ELF-1 (cell line): ENCODE results near the gene DUSP1.
"Not testable (repeated sequence)": the region's sequence is repeated elsewhere in the genome, so short reads cannot be mapped to it uniquely, and the experiment has no call there.

ENCODE experiments used
- DNase-seq: peaks from one replicate; pipeline ENCODE4 v3.0.0-alpha.2; 2016; ENCODE audit warnings: low read depth, low spot score

DUSP1 gene

DNA sequence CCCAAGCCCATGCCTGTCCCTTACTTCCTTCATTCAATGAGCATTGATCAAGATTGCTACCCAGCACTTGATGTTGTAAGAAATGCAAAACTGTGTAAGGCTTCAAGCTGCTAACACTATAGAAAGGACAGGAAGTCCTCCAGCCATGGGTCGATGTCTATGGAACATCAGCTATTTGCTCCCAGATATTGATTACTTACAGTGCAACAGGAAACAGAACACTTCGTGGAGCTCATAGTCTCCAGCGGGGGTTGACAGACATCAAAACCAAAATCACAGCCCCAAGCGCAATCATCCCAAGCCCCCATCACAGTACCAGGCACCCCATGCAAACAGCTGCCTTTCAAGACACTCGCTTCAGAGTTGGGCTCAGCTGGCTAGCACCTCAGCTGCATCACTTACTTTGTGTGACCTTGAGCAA, 26.8 kb upstream of the DUSP1 start:
- DNase-seq: no peak

DNA sequence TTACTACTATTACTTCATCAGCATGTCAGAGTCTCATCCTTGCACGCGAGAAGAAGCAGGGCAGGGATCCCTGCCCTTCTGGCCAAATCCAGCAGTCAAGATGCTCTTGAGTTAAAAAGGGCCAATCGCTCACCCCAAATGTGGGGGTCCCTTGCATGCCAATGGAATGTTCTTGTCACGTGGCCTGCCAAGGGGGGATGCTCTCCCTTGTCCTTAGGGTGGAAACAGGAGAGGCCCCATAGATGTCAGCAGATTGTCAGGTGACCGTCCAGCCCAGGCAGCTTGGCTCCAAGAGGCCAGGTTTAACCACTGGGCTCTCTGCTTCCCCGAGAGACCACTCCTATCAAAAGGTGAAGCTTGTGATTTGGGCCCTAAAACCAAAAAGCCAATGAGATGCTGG, 25.3 kb upstream of the DUSP1 start:
- DNase-seq: no peak

DNA sequence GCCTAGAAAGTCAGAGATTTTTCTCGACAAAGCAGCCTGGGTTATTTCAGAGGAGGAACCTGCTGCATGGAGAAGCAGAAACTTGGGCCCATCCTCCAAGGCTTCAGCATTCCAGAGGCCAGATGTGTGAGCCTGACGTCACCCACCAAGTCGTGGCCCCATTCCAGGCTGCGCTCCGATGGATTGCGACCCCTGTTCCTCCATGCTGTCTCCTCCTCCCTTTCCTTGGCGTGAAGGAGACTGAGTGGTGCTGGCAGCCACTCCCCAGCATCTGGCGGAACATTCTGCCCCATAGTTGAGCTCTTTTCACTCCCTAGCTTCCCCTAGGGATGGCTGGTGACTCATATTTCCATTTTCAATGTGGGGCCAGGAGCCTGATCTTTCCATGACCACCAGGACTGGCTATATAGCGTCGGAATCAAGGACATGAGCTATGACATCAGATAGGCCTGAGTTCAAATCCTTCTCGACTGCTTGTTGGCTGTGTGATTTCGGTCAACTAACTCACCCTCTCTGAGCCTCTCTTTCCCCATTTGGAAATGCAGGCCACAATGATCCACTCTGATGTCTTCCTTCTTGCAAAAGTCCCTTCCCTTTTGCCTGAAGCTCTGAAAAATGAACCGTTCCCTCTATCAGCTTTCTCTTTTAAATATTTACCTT, 24.5 kb upstream of the DUSP1 start:
- peak; percentile 61 for DNase-seq

DNA sequence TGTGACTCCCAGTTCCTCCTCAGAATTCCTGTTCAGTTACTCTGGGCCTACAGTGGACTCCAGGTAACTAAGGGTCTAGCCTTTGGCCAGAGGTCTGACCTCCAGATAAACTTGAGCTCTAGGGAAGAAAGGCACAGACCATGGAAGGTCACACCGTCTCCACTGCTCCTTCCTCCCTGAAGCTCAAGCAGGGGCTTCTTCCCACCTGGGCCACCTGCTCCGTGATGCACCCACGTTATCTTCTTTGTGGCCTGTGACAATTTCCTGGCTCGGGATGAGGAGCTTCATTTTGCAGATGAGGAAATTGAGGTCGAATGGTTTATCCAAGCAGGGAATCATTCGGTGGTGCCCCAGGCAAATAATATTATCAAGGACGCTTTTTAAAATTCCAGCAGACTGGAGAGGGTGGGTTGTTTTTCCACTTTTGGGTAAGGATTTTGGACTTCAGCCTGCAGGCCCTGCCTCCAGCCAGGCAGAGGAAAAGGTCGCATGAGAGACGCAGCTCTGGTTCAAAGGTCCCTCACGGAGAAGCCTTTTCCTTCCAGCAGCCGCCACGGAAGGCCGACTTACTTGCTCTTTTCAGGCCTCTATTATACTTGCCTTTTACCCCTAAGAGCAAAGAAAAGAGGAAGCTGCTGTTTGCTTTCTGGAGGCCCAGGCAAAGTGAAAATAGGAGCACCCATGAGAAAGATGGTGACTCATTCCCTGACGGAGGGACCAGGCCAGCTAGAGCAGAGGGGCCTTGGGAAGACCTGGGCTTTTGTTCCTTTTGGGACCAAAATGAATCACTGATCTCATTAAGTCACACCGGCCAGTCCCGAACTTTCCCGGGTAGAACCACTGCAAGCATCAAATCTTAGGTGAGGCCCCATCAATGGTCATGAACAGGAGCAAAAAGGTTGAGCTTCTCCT, 22.8 kb upstream of the DUSP1 start:
- no peak for DNase-seq

DNA sequence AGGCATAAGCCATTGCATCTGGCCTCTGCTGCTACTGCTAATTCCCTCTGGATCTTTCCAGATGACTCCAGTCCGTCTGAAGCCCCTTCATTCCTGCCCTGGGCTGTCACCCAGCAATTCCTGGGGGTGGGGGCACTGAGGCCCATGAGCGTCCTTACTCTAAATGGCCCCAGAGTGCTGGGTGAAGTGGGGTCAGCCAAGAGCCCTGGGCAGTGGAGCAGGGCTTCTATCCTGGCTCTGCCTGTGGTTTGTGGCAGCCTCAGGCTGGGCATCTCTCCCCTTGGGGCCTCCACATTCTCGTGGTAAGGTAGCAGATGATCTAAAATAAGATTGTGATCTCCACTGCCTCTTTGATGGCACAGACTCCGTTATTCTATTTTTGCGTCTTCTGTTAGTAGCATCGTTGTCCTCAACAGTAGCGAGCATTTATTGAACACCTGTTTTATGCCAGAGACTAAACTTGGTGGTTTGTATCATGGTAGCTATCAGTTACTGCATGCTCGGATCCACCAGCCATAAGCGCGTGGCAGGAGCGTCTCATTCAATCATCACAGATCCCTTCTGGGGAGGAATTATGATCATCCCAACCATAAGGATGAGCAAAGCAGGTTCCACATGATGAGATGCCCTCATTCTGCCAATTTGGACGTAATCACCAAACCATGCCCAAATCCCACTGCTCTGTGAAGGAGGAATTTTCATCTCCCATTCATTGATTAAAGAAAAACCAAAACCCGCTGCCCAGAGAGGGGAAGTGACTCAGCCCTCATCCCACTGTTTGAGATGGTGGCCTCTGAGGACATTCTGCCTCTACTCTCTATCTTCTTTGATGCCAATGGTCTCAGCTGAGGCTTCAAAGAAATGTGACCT, 21.9 kb upstream of the DUSP1 start:
- peak; percentile 30 for DNase-seq

DNA sequence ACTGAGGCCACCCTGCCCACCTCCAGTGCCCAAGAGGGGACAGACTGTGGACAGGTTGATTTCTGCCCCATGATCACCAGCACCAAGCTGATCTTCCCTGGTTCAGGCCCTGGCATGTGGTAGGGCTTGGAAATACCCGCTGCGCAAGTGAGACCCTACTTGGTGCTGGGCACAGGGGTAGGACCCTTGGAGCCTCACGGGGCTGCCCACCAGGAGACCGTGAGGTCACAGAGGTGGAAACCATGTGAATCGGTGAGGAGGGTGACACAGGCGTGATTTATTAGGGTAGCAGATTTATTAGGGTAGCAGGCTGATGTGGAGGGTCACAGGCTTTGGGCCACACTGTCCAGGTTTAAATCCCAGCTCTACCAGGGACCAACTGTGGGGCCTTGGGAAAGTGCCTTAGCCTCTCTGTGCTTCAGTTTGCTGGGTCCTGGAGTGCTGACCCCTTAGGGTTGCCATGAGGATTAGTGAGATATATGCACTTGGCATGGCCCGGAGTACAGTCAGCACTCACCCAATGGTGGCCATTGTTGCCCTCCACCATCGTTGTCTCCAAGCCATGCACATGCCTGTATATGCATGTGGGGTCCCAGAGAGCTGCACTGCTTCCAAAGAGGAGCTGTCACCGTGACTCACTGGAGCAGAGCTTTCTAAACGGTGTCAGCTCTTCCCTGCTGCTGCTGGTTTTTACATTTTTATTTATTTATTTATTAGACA, 20.9 kb upstream of the DUSP1 start:
- no peak for DNase-seq

DNA sequence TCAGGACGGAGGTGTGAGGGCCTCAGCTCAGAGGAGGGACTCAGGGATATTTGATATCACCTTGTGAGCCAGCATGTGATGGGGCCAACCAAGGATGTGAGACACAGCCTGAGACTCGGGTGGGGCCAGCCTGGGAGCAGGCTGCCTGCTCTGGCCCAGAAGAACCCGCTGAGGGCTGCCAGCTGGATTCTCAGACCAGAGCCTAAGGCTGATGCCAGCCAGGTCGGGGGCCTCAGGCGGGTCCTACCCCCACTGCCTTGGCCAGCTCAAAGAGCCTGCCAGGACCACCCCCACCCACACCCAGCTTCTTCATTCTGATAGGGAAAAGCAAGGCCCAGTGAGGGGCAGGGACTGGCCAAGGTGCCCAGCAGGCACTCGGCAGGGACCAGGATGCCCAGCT, 20.3 kb upstream of the DUSP1 start:
- no peak for DNase-seq

DNA sequence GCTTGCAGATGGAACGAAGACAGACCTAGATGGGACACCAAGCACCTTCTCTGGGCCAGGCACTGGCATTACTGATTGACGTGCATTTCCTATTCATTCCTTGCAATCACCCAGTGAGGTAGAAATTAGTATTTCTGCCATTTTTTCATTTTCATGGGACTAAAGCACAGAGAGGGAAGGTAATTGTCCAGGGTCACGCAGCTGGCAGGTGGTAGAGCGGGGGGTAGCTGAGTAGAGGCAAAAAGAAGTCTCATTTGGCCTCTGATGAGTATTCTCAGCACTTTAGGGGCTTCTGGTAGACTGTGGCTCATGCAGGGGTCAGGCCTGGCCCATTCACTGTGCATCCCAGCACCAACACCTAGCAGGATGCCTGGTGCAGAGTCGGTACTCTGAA, 19.5 kb upstream of the DUSP1 start:
- no peak for DNase-seq

DNA sequence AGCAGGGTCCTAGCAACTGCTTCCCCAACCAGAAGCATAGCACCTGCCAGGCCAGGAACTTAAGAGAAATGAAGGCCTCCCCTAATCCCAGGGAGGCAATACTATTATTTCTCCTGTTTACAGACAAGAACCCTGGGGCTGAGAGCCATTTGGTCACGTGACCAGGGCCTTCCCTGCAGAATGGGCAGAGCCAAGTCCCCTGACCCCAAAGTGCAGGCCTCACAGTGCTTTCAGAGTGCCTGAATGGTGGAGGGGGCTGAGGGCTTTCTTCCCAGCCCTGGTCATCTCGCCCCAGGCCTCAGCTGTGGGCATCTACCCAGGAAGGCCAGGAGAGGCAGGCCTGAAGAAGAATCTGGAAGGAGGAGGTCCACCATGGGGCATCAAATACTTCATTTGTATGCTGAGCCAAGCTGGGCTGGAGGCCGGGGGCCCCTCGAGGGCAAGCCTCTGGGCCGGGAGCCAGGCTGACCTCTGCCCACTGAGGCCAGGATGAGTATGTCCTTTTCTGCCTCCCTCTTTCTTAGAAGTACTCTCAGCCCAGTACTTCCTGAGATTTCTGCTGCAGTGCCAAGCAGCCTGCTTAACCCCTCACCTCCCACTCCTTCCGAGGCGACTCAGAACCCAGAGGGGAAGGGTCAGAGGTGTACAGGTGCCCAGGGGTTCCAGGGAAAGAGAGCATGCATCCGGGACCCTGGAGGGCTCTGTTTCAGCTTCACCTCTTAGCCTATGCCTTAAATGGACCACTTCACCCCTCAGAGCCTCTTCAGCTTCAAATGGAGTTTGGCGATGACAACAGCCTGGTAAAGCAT, 18.9 kb upstream of the DUSP1 start:
- DNase-seq: peak; percentile 50

DNA sequence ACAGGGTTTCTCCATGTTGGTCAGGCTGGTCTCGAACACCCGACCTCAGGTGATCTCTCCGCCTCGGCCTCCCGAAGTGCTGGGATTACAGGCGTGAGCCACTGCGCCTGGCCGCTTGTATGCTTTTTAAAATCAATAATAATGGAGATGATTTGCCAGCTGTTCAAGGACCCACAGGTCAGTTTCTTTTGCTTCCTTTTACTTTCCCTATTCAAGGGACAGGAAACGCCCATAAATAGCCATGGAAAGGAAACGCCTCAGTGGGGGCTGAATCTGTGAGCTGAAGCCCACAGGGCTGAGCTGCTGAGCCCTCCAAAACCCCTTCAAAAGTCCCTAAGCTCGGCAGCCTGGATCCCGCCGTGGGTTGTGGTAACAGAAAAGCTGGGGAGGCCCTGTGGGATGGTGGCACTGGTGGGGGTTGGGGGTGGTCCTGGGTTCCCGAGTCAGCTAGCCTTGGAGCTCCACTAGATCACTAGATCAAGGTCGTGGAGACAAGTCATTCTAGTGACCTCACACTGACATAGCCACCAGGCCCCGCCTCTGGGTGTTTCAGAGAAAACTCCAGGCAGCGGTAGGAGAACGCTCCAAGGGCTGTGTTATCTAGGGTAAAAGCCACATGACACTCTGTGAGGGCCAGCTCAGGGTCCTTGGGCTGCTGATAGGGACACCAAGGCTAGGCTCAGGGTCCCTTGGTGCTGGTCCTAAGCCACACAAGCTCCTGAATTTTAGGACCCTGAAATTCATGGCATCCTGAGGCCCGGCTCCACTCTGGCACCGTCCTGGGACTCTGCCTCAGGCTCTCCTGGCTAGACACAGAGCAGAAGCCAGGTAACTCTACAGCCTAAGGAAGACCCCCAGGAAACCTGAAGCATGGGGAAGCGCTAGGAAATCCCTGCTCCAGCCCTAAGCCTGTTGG, 18.0 kb upstream of the DUSP1 start:
- DNase-seq: peak; percentile 49

DNA sequence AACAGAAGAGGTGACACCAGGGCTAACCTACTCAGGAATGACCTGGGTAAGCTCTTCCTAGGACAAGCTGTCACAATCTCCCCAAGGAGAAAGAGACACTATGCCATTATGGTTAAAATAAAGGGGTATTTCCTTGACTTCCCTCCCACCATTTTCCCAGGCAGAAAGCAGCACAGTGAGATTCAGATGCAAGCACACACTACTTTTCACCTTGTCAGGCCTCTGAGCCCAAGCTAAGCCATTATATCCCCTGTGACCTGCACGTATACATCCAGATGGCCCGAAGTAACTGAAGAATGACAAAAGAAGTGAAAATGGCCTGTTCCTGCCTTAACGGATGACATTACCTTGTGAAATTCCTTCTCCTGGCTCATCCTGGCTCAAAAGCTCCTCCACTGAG, 16.5 kb upstream of the DUSP1 start:
- not testable (repeated sequence) for DNase-seq

DNA sequence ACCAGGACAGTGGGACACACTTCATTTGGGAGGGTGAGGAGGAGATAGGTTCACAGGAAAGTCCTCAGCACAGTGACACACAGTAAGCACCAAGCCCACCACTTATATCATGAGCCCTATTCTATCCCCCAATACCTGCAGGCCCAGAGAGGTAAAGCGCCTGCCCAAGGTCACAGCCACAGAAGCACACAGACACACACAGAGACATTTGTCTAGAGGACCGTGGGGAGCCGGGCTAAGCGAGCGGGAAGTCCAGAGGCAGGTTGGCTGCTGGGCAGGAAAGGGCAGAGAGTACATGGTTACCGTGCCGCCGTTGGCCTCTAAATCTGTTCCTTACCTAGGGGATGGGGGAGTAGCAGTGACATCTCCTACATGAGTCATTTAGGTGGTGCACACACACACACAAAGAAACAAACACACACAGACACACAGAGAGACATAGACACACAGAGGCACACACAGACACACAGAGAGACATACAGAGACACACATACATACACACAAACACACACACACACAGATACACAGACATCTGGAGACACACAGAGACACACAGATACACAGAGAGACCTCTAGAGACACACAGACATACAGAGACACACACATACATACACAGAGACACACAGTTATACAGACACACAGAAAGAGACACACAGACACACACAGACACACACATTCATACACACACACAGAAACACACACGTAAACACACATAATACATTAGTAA, 15.9 kb upstream of the DUSP1 start:
- no peak for DNase-seq

DNA sequence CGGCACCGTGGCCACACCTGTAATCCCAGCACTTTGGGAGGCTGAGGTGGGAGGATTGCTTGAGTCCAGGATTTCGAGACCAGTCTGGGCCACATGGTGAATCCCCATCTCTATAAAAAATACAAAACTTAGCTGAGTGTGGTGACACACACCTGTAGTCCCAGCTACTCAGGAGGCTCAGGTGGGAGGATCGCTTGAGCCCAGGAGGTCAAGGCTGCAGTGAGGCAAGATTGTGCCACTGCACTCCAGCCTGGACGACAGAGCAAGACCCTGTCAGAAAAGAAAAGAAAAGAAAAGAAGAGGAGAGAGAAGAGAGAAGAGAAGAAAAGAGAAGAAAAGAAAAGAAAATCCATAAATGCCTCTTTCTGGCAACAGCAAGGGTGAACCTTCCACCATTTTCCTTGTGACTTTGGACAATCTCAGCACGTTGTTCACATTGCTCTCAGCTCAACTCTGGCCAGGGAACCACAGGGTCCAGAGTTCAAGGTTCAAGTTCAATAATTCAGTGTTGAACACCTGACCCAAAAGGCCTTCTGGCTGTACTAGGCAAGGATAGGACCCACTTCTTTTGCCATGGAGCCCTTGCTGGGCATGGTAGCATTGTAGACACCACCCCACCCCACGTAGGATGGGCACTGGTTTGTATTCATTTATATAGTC, 14.6 kb upstream of the DUSP1 start:
- DNase-seq: no peak

DNA sequence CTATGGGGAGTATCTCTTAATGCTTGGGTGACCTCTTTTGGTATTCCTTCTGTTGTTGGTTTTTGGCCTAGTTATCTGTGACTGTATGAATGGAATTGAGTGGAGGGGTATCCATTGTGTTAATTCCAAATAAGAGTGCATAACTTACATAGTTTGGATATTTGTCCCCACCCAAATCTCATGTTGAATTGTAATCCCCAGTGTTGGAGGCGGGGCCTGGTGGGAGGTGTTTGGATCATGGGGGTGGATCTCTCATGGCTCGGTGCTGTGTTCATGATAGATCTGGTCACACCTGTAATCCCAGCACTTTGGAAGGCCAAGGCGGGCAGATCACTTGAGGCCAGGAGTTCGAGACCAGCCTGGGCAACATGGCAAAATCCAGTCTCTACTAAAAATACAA, 13.2 kb upstream of the DUSP1 start:
- DNase-seq: not testable (repeated sequence)

DNA sequence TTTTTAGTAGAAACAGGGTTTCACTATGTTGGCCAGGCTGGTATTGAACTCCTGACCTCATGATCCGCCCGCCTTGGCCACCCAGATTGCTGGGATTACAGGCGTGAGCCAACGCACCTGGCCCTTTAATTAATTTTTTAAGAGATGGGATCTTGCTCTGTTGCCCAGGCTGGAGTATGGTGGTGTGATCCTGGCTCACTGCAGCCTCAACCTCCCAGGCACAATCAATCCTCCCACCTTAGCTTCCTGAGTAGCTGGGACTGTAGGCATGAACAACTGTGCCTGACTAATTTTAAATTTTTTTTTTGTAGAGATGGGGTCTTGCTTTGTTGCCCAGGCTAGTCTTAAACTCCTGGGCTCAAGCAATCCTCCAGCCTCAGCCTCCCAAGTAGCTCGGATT, 12.3 kb upstream of the DUSP1 start:
- DNase-seq: not testable (repeated sequence)

DNA sequence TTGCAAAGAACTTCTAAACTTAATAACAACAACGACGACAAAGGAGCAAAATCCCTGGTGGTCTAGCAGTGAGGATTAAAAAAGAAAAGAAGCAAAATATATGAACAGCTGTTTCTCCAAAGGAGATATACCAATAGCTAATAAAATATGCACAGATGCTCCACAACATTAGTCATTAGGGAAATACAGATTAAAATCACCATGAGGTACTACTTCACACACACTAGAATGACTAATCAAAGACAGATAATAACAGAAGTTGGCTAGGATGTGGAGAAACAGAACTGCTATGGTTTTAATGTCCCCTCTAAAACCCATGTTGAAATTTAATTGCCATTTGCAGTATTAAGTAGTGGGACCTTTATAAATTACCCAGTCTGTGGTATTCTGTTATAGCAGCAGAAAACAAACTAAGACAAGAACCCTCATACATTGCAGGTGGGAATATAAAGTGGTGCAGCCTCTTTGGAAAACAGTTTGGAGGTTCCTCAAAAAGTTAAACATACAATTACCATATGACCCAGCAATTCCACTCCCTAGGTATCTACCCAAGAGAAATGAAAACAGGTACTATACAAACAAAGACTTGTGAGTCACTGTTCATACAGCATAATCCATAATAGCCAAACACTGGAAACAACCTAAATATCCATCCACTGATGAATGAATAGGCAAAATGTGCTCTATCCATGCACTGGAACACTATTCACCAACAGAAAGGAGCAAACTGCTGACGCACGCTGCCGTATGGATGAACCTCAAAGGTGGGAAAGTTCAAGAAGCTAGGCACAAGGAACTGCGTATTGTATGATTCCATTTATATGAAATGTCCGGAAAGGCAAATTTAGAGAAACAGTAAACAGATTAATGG, 11.4 kb upstream of the DUSP1 start:
- DNase-seq: no peak

DNA sequence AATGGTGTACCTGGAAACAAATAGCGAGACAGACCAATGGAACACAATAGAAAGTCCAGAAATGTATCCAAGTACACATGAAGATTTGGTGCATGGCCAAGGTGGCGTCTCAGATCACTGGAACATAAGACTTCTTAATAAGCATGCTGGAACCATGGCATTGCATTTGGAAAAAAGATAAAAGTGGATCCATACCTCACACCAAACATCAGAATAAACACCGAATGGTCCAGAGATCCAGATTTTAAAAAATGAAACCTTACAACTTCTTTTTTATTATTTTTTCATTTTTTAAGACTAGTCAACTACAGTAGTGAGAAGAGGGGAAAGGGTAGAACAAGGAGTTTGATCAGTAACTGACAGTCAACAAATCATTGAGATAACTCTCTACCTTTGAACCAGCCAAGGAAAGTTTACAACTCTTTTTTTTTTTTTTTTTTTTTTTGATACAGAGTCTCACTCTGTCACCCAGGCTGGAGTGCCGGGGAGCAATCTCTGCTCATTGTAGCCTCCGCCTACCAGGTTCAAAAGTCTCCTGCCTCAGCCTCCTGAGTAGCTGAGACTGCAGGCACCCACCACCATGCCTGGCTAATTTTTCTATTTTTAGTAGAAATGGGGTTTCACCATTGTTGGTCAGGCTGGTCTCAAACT, 8.8 kb upstream of the DUSP1 start:
- DNase-seq: no peak
